ENCODE results near the gene SLC25A22. TPM values are rescaled to one million over a fixed set of nuclear protein-coding genes. Genes with fewer than 3 reads are reported as not detected.

SLC25A22 gene
- polyA plus RNA-seq, 2 of the 4 experiments (the other 2 are of a cell fraction) = 13.5 to 18.7 TPM

- FAIRE-seq (no peak), ATAC-seq (no peak), DNase-seq (ENCODE audit: low read depth in 1 of 2, low spot score in 1 of 2) (no peak)
- CTCF ChIA-PET = interaction anchor here (0.8 to 2.7 kb wide), 4 partner anchors 8 to 23 kb away, joined by 3 to 14 read pairs (median 7); no protein-coding TSS in a partner anchor
- no peak overlapping the region for H3K4me2 ChIP-seq
- H3K9me3 ChIP-seq = no peaks in the 10 kb centered on the region
- no peak overlapping the region for H3K4me3 ChIP-seq
- peak overlapping the region in 1 of 2 experiments; percentile 8; a peak in 1 of 6 replicates for H3K27ac ChIP-seq
- POLR2A ChIA-PET = no interaction called here
- peaks cover 36% of the 10 kb centered on the region for H3K4me1 ChIP-seq
- WGBS (ENCODE audit: missing lambda C conversion rate) = 90% methylated on average over 8 of the region's 15 CpGs
- no peak for TF ChIP-seq EHMT2 (IDR thresholded peaks at IDR 0.05; ENCODE audit: low read depth)
Measured at GRCh38 chr11:771617-772204, 26.4 kb downstream of the SLC25A22 start.

- ATAC-seq = no peak
- CTCF ChIA-PET = interaction anchor here (1.1 to 2.7 kb wide), 4 partner anchors 13 to 18 kb away, joined by 3 to 14 read pairs (median 6); no protein-coding TSS in a partner anchor
Measured at GRCh38 chr11:770642-771616, 27.2 kb downstream of the SLC25A22 start.

GRCh38 chr11:769887-770641 is 28.0 kb downstream of the SLC25A22 start:
- CTCF ChIA-PET = interaction anchor here (1.1 to 2.7 kb wide), 5 partner anchors 12 to 19 kb away, joined by 3 to 14 read pairs (median 7); no protein-coding TSS in a partner anchor
- peaks cover 28% of the 10 kb centered on the region for H3K4me1 ChIP-seq
- ATAC-seq = no peak
- no peak overlapping the region for H3K4me2 ChIP-seq
- no peaks in the 10 kb centered on the region for H3K9me3 ChIP-seq
- no peak overlapping the region for H3K27ac ChIP-seq
- no peak for FAIRE-seq
- POLR2A ChIA-PET = no interaction called here
- H3K4me3 ChIP-seq = no peak overlapping the region
- TF ChIP-seq ATOH8 (CRISPR knock-in tag; IDR thresholded peaks at IDR 0.05; ENCODE audit: low read depth) (no peak), NR3C1 (IDR thresholded peaks at IDR 0.05) (no peak), KDM5A (IDR thresholded peaks at IDR 0.05) (no peak), CTCF (IDR thresholded peaks at IDR 0.05) (no peak), FOXS1 (CRISPR knock-in tag; IDR thresholded peaks at IDR 0.05) (no peak), ZC3H11A (IDR thresholded peaks at IDR 0.05) (no peak), HOXB5 (CRISPR knock-in tag; IDR thresholded peaks at IDR 0.05) (no peak), BHLHE40 (IDR thresholded peaks at IDR 0.05; ENCODE audit: low read depth, low read length) (no peak), MAFK (IDR thresholded peaks at IDR 0.05; ENCODE audit: partially characterized antibody) (no peak), FOSB (CRISPR knock-in tag; IDR thresholded peaks at IDR 0.05) (no peak), PHF8 (IDR thresholded peaks at IDR 0.05; ENCODE audit: borderline replicate concordance, low read depth) (no peak), ZNF302 (CRISPR knock-in tag; IDR thresholded peaks at IDR 0.05) (no peak), SREBF2 (IDR thresholded peaks at IDR 0.05) (no peak), EHMT2 (IDR thresholded peaks at IDR 0.05; ENCODE audit: low read depth) (no peak), PBX3 (IDR thresholded peaks at IDR 0.05) (no peak)
- DNase-seq (ENCODE audit: low read depth in 1 of 2, low spot score in 1 of 2) = no peak
- 89% methylated on average over 21 of the region's 23 CpGs for WGBS (ENCODE audit: missing lambda C conversion rate)

More at GRCh38 chr11:770642-771616, 27.2 kb downstream of the SLC25A22 start:
- H3K4me3 ChIP-seq = no peak overlapping the region
- H3K9me3 ChIP-seq = no peaks in the 10 kb centered on the region
- 94% methylated on average over 15 of the region's 32 CpGs for WGBS (ENCODE audit: missing lambda C conversion rate)
- POLR2A ChIA-PET = no interaction called here
- FAIRE-seq (no peak), DNase-seq (ENCODE audit: low read depth in 1 of 2, low spot score in 1 of 2) (no peak)
- no peak overlapping the region for H3K27ac ChIP-seq
- TF ChIP-seq RCOR1 (IDR thresholded peaks at IDR 0.05; ENCODE audit: low read depth, low read length) = no peak
- TF ChIP-seq HDAC2 (IDR thresholded peaks at IDR 0.05) = no peak
- TF ChIP-seq EHMT2 (IDR thresholded peaks at IDR 0.05; ENCODE audit: low read depth) = no peak
- no peak for TF ChIP-seq HOXB5 (CRISPR knock-in tag; IDR thresholded peaks at IDR 0.05)
- H3K4me1 ChIP-seq = peaks cover 36% of the 10 kb centered on the region
- no peak overlapping the region for H3K4me2 ChIP-seq

Data from A549 (cell line).